ENCODE data around the gene SLAIN1.

- TF ChIP-seq CTCF (IDR thresholded peaks at IDR 0.05) (no peak), EZH2 (IDR thresholded peaks at IDR 0.05; ENCODE audit: borderline replicate concordance, insufficient read depth, low read depth, low read length, poor library complexity, severe bottlenecking) (no peak)
Measured at GRCh38 chr13:77740097-77740735, 42.7 kb downstream of the SLAIN1 start.
